ENCODE measurements around the gene PLTP. TPM values are rescaled to one million over a fixed set of nuclear protein-coding genes. Genes with fewer than 3 reads are reported as not detected.

Gene PLTP
- total and polyA plus RNA-seq, 2 of the 13 experiments (the other 11 are each of a cell fraction or from before 2014, with no cell fraction given), result 16.9 to 28.6 TPM

DNA sequence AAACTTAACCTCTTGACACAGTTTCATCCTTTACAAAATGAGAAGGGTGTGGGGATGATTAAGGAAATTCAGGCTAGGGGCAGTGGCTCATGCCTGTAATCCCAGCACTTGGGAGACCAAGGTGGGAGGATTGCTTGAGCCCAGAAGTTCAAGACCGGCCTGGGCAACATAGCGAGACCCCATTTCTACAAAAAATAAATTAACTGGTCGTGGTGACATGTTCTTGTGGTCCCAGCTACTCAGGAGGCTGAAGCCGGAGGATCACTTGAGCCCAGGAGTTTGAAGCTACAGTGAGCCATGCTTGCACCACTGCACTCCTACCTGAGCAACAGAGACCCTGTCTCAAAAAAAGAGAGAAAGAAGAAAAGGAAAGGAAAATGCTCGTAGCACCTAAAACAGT, 45.5 kb downstream of the PLTP start:
- no peak overlapping the region for H3K9ac ChIP-seq (ENCODE audit: insufficient read depth, low read depth, low read length)
- H3K27me3 ChIP-seq (ENCODE audit: control insufficient read depth in 1 of 2, insufficient read depth in 2 of 2, low read length in 2 of 2), result no peaks in the 10 kb centered on the region
- peaks cover 66% of the 10 kb centered on the region for H3K4me1 ChIP-seq (ENCODE audit: insufficient read depth, low read length)
- no peak overlapping the region for H3K27ac ChIP-seq (ENCODE audit: extremely low read length, insufficient read depth, low read length)
- no peaks in the 10 kb centered on the region for H3K9me3 ChIP-seq (ENCODE audit: low read length)
- H3K4me2 ChIP-seq (ENCODE audit: low read depth, low read length), result no peak overlapping the region
- H3K79me2 ChIP-seq (ENCODE audit: insufficient read depth, low read length), result no peaks in the 10 kb centered on the region
- DNase-seq (ENCODE audit: low spot score) (no peak), ATAC-seq (no peak), FAIRE-seq (no peak)
- ChIA-PET POLR2A (interaction anchor here (1.9 kb wide), 2 partner anchors 15 to 25 kb away, joined by 5 to 6 read pairs; partner anchors contain the start of genes CTSA, NEURL2 and ZSWIM1), CTCF (ENCODE audit: low intra/inter-chr PET ratio, low total read pairs) (no interaction called here)
- no TSS peak for BruUV-seq (replicated peaks)
- H4K20me1 ChIP-seq (ENCODE audit: insufficient read depth, low read length), result no peaks in the 10 kb centered on the region
- no peak overlapping the region for H2AFZ ChIP-seq (ENCODE audit: low read length)
- H3K4me3 ChIP-seq (replicated peaks in 1 of 3; ENCODE audit: insufficient read depth in 1 of 3, low read depth in 2 of 3, low read length in 3 of 3), result no peak overlapping the region
- in situ Hi-C loops (cut with HindIII; ENCODE audit: extremely low pct_ligation_motif_present, low pct_unique_long_range_greater_than_20kb), result no loop called here
- WGBS (ENCODE audit: low lambda C conversion rate), result 96% methylated on average over 5 of the region's 5 CpGs
- H3K36me3 ChIP-seq (replicated peaks in 1 of 2; ENCODE audit: control insufficient read depth in 1 of 2, insufficient read depth in 2 of 2, low read length in 2 of 2), result no peaks in the 10 kb centered on the region
- intact Hi-C loops (cut with micrococcal nuclease; ENCODE audit: unreplicated experiment), result no loop called here
- TF ChIP-seq RFXAP (CRISPR knock-in tag; IDR thresholded peaks at IDR 0.05; ENCODE audit: borderline replicate concordance) (0 out of 2 replicates have a peak, but pooled peaks have one; percentile 2), ZNF121 (CRISPR knock-in tag; IDR thresholded peaks at IDR 0.05) (peak; percentile 66), HOXA3 (CRISPR knock-in tag; IDR thresholded peaks at IDR 0.05) (no peak), SMC3 (IDR thresholded peaks at IDR 0.05; ENCODE audit: low read length) (no peak), NFIB (CRISPR knock-in tag; IDR thresholded peaks at IDR 0.05; ENCODE audit: borderline replicate concordance) (no peak), KAT8 (CRISPR knock-in tag; IDR thresholded peaks at IDR 0.05) (no peak), ZNF773 (CRISPR knock-in tag; IDR thresholded peaks at IDR 0.05; ENCODE audit: borderline replicate concordance) (no peak), NAIF1 (CRISPR knock-in tag; IDR thresholded peaks at IDR 0.05; ENCODE audit: borderline replicate concordance) (no peak), ZNF614 (CRISPR knock-in tag; IDR thresholded peaks at IDR 0.05; ENCODE audit: borderline replicate concordance) (no peak), HNRNPLL (IDR thresholded peaks at IDR 0.05; ENCODE audit: low read depth, low read length, poor library complexity, severe bottlenecking) (no peak), YEATS4 (CRISPR knock-in tag; IDR thresholded peaks at IDR 0.05; ENCODE audit: borderline replicate concordance) (0 out of 2 replicates have a peak, but pooled peaks have one; percentile 10), ZNF10 (CRISPR knock-in tag; IDR thresholded peaks at IDR 0.05; ENCODE audit: borderline replicate concordance, low read depth) (no peak), THYN1 (CRISPR knock-in tag; IDR thresholded peaks at IDR 0.05; ENCODE audit: borderline replicate concordance, low read depth) (no peak), IRX3 (CRISPR knock-in tag; IDR thresholded peaks at IDR 0.05; ENCODE audit: borderline replicate concordance, low read depth) (0 out of 2 replicates have a peak, but pooled peaks have one; percentile 43), KDM5B (CRISPR knock-in tag; IDR thresholded peaks at IDR 0.05; ENCODE audit: borderline replicate concordance) (0 out of 2 replicates have a peak, but pooled peaks have one; percentile 6), ZNF75D (CRISPR knock-in tag; IDR thresholded peaks at IDR 0.05; ENCODE audit: borderline replicate concordance) (no peak), ZNF33B (CRISPR knock-in tag; IDR thresholded peaks at IDR 0.05) (no peak), ZSCAN22 (CRISPR knock-in tag; IDR thresholded peaks at IDR 0.05) (no peak), SNAPC2 (CRISPR knock-in tag; IDR thresholded peaks at IDR 0.05) (0 out of 2 replicates have a peak, but pooled peaks have one; percentile 44), CCDC6 (CRISPR knock-in tag; IDR thresholded peaks at IDR 0.05) (no peak)
- TF ChIP-seq, protein P1, sequence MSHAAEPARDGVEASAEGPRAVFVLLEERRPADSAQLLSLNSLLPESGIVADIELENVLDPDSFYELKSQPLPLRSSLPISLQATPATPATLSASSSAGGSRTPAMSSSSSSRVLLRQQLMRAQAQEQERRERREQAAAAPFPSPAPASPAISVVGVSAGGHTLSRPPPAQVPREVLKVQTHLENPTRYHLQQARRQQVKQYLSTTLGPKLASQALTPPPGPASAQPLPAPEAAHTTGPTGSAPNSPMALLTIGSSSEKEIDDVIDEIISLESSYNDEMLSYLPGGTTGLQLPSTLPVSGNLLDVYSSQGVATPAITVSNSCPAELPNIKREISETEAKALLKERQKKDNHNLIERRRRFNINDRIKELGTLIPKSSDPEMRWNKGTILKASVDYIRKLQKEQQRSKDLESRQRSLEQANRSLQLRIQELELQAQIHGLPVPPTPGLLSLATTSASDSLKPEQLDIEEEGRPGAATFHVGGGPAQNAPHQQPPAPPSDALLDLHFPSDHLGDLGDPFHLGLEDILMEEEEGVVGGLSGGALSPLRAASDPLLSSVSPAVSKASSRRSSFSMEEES (CRISPR knock-in tag; IDR thresholded peaks at IDR 0.05), result no peak
- TF ChIP-seq, protein P2, sequence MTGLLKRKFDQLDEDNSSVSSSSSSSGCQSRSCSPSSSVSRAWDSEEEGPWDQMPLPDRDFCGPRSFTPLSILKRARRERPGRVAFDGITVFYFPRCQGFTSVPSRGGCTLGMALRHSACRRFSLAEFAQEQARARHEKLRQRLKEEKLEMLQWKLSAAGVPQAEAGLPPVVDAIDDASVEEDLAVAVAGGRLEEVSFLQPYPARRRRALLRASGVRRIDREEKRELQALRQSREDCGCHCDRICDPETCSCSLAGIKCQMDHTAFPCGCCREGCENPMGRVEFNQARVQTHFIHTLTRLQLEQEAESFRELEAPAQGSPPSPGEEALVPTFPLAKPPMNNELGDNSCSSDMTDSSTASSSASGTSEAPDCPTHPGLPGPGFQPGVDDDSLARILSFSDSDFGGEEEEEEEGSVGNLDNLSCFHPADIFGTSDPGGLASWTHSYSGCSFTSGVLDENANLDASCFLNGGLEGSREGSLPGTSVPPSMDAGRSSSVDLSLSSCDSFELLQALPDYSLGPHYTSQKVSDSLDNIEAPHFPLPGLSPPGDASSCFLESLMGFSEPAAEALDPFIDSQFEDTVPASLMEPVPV (CRISPR knock-in tag; IDR thresholded peaks at IDR 0.05), result peak; percentile 47; the same call in 1 of the 2 replicates
- TF ChIP-seq, protein P3, sequence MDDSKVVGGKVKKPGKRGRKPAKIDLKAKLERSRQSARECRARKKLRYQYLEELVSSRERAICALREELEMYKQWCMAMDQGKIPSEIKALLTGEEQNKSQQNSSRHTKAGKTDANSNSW (CRISPR knock-in tag; IDR thresholded peaks at IDR 0.05; ENCODE audit: borderline replicate concordance), result no peak

Data from HepG2 (cell line).